ENCODE data around the gene ECSIT.
A peak's percentile ranks its signal among the peaks of the same experiment; 100 is the strongest.

The ECSIT gene

GRCh38 chr19:11555246-11555645 is 26.3 kb upstream of the ECSIT start:
- Histone ChIP-seq H4K91ac (ENCODE audit: low read length) (no peak overlapping the region), H3K9me3 (ENCODE audit: control insufficient read depth, low read length) (no peaks in the 10 kb centered on the region), H2BK12ac (ENCODE audit: low read length in 2 of 2) (no peak overlapping the region), H3K14ac (ENCODE audit: low read length in 2 of 2) (no peak overlapping the region), H3K23ac (ENCODE audit: low read length in 2 of 2) (no peak overlapping the region), H2AK5ac (ENCODE audit: low read length, severe bottlenecking) (no peak overlapping the region), H3K4me1 (ENCODE audit: control insufficient read depth, insufficient read depth, low read depth, low read length) (peaks cover 9% of the 10 kb centered on the region), H3K18ac (ENCODE audit: low read depth in 1 of 2, low read length in 2 of 2) (no peak overlapping the region), H2AFZ (ENCODE audit: low read depth, low read length) (no peak overlapping the region), H2BK15ac (ENCODE audit: low read depth, poor library complexity, severe bottlenecking) (no peak overlapping the region), H3K9ac (ENCODE audit: low read length) (no peak overlapping the region), H3K4me3 (ENCODE audit: insufficient read depth in 1 of 2, low read depth in 1 of 2, low read length in 2 of 2) (no peak overlapping the region), H3K27ac (ENCODE audit: low read length, poor library complexity, severe bottlenecking) (no peak overlapping the region), H4K8ac (ENCODE audit: low read length) (no peak overlapping the region), H3K4ac (ENCODE audit: low read depth in 1 of 2, low read length in 2 of 2) (no peak overlapping the region), H3K36me3 (ENCODE audit: control insufficient read depth in 1 of 2, insufficient read depth in 2 of 2, low read depth in 1 of 2, low read length in 2 of 2) (peaks cover 35 to 58% of the 10 kb centered on the region in 2 experiments), H2BK5ac (ENCODE audit: low read depth, low read length, poor library complexity, severe bottlenecking) (no peak overlapping the region), H2BK120ac (ENCODE audit: low read depth, low read length) (no peak overlapping the region), H3K79me1 (replicated peaks; ENCODE audit: low read length, poor library complexity, severe bottlenecking) (peaks cover 29% of the 10 kb centered on the region), H3K27me3 (ENCODE audit: control insufficient read depth in 1 of 2, insufficient read depth in 1 of 2, low read length in 2 of 2) (no peaks in the 10 kb centered on the region), H3K4me2 (ENCODE audit: low read length, poor library complexity, severe bottlenecking) (no peak overlapping the region)
- WGBS: 96% methylated on average over 6 of the region's 6 CpGs
- no peak for DNase-seq

GRCh38 chr19:11554160-11554559 is 25.2 kb upstream of the ECSIT start:
- H3K9ac ChIP-seq (ENCODE audit: low read length): no peak overlapping the region
- no peak overlapping the region for H2AK5ac ChIP-seq (ENCODE audit: low read length, severe bottlenecking)
- no peak overlapping the region for H2BK12ac ChIP-seq (ENCODE audit: low read length in 2 of 2)
- H3K14ac ChIP-seq (ENCODE audit: low read length in 2 of 2): no peak overlapping the region
- H3K79me1 ChIP-seq (replicated peaks; ENCODE audit: low read length, poor library complexity, severe bottlenecking): peaks cover 27% of the 10 kb centered on the region
- no peak overlapping the region for H2BK120ac ChIP-seq (ENCODE audit: low read depth, low read length)
- no peaks in the 10 kb centered on the region for H3K9me3 ChIP-seq (ENCODE audit: control insufficient read depth, low read length)
- no peak for DNase-seq
- H4K91ac ChIP-seq (ENCODE audit: low read length): no peak overlapping the region
- H3K18ac ChIP-seq (ENCODE audit: low read depth in 1 of 2, low read length in 2 of 2): no peak overlapping the region
- H3K4me1 ChIP-seq (ENCODE audit: control insufficient read depth, insufficient read depth, low read depth, low read length): peaks cover 9% of the 10 kb centered on the region
- no peak overlapping the region for H3K4me3 ChIP-seq (ENCODE audit: insufficient read depth in 1 of 2, low read depth in 1 of 2, low read length in 2 of 2)
- no peaks in the 10 kb centered on the region for H3K27me3 ChIP-seq (ENCODE audit: control insufficient read depth in 1 of 2, insufficient read depth in 1 of 2, low read length in 2 of 2)
- H3K4me2 ChIP-seq (ENCODE audit: low read length, poor library complexity, severe bottlenecking): no peak overlapping the region
- WGBS: 99% methylated on average over 11 of the region's 12 CpGs
- H2AFZ ChIP-seq (ENCODE audit: low read depth, low read length): no peak overlapping the region
- no peak overlapping the region for H3K27ac ChIP-seq (ENCODE audit: low read length, poor library complexity, severe bottlenecking)
- no peak overlapping the region for H3K4ac ChIP-seq (ENCODE audit: low read depth in 1 of 2, low read length in 2 of 2)
- no peak overlapping the region for H2BK5ac ChIP-seq (ENCODE audit: low read depth, low read length, poor library complexity, severe bottlenecking)
- H3K36me3 ChIP-seq (ENCODE audit: control insufficient read depth in 1 of 2, insufficient read depth in 2 of 2, low read depth in 1 of 2, low read length in 2 of 2): peaks cover 35 to 69% of the 10 kb centered on the region in 2 experiments
- H3K23ac ChIP-seq (ENCODE audit: low read length in 2 of 2): no peak overlapping the region
- no peak overlapping the region for H4K8ac ChIP-seq (ENCODE audit: low read length)
- no peak overlapping the region for H2BK15ac ChIP-seq (ENCODE audit: low read depth, poor library complexity, severe bottlenecking)

GRCh38 chr19:11552666-11553372 is 23.9 kb upstream of the ECSIT start:
- H3K9ac ChIP-seq (ENCODE audit: low read length): no peak overlapping the region
- no peak for DNase-seq
- no peak overlapping the region for H3K4me2 ChIP-seq (ENCODE audit: low read length, poor library complexity, severe bottlenecking)
- H3K79me1 ChIP-seq (replicated peaks; ENCODE audit: low read length, poor library complexity, severe bottlenecking): peaks cover 25% of the 10 kb centered on the region
- no peak overlapping the region for H4K8ac ChIP-seq (ENCODE audit: low read length)
- no peak overlapping the region for H3K18ac ChIP-seq (ENCODE audit: low read depth in 1 of 2, low read length in 2 of 2)
- H2AFZ ChIP-seq (ENCODE audit: low read depth, low read length): no peak overlapping the region
- 89% methylated on average over 19 of the region's 20 CpGs for WGBS
- no peak overlapping the region for H4K91ac ChIP-seq (ENCODE audit: low read length)
- no peak overlapping the region for H2BK15ac ChIP-seq (ENCODE audit: low read depth, poor library complexity, severe bottlenecking)
- no peaks in the 10 kb centered on the region for H3K9me3 ChIP-seq (ENCODE audit: control insufficient read depth, low read length)
- H2BK5ac ChIP-seq (ENCODE audit: low read depth, low read length, poor library complexity, severe bottlenecking): no peak overlapping the region
- no peak overlapping the region for H3K27ac ChIP-seq (ENCODE audit: low read length, poor library complexity, severe bottlenecking)
- H3K4me1 ChIP-seq (ENCODE audit: control insufficient read depth, insufficient read depth, low read depth, low read length): peaks cover 6% of the 10 kb centered on the region
- no peak overlapping the region for H3K23ac ChIP-seq (ENCODE audit: low read length in 2 of 2)
- H2AK5ac ChIP-seq (ENCODE audit: low read length, severe bottlenecking): no peak overlapping the region
- no peak overlapping the region for H2BK120ac ChIP-seq (ENCODE audit: low read depth, low read length)
- no peak overlapping the region for H3K4me3 ChIP-seq (ENCODE audit: insufficient read depth in 1 of 2, low read depth in 1 of 2, low read length in 2 of 2)
- H3K4ac ChIP-seq (ENCODE audit: low read depth in 1 of 2, low read length in 2 of 2): no peak overlapping the region
- H3K27me3 ChIP-seq (ENCODE audit: control insufficient read depth in 1 of 2, insufficient read depth in 1 of 2, low read length in 2 of 2): no peaks in the 10 kb centered on the region
- peaks cover 35 to 73% of the 10 kb centered on the region in 2 experiments for H3K36me3 ChIP-seq (ENCODE audit: control insufficient read depth in 1 of 2, insufficient read depth in 2 of 2, low read depth in 1 of 2, low read length in 2 of 2)
- H3K14ac ChIP-seq (ENCODE audit: low read length in 2 of 2): no peak overlapping the region
- no peak overlapping the region for H2BK12ac ChIP-seq (ENCODE audit: low read length in 2 of 2)

- no peak overlapping the region for H3K23ac ChIP-seq (ENCODE audit: low read length in 2 of 2)
- peaks cover 35 to 75% of the 10 kb centered on the region in 2 experiments for H3K36me3 ChIP-seq (ENCODE audit: control insufficient read depth in 1 of 2, insufficient read depth in 2 of 2, low read depth in 1 of 2, low read length in 2 of 2)
- no peak overlapping the region for H3K27ac ChIP-seq (ENCODE audit: low read length, poor library complexity, severe bottlenecking)
- H4K91ac ChIP-seq (ENCODE audit: low read length): no peak overlapping the region
- H3K9me3 ChIP-seq (ENCODE audit: control insufficient read depth, low read length): no peaks in the 10 kb centered on the region
- no peak overlapping the region for H3K9ac ChIP-seq (ENCODE audit: low read length)
- no peak overlapping the region for H2BK5ac ChIP-seq (ENCODE audit: low read depth, low read length, poor library complexity, severe bottlenecking)
- H2BK12ac ChIP-seq (ENCODE audit: low read length in 2 of 2): no peak overlapping the region
- H3K27me3 ChIP-seq (ENCODE audit: control insufficient read depth in 1 of 2, insufficient read depth in 1 of 2, low read length in 2 of 2): no peaks in the 10 kb centered on the region
- peak overlapping the region; percentile 53 for H4K8ac ChIP-seq (ENCODE audit: low read length)
- 88% methylated on average over 26 of the region's 26 CpGs for WGBS
- H2BK15ac ChIP-seq (ENCODE audit: low read depth, poor library complexity, severe bottlenecking): no peak overlapping the region
- no peak overlapping the region for H2BK120ac ChIP-seq (ENCODE audit: low read depth, low read length)
- no peak overlapping the region for H2AK5ac ChIP-seq (ENCODE audit: low read length, severe bottlenecking)
- H3K4me2 ChIP-seq (ENCODE audit: low read length, poor library complexity, severe bottlenecking): no peak overlapping the region
- H3K4ac ChIP-seq (ENCODE audit: low read depth in 1 of 2, low read length in 2 of 2): no peak overlapping the region
- no peak overlapping the region for H2AFZ ChIP-seq (ENCODE audit: low read depth, low read length)
- no peak overlapping the region for H3K18ac ChIP-seq (ENCODE audit: low read depth in 1 of 2, low read length in 2 of 2)
- no peaks in the 10 kb centered on the region for H3K4me1 ChIP-seq (ENCODE audit: control insufficient read depth, insufficient read depth, low read depth, low read length)
- no peak overlapping the region for H3K14ac ChIP-seq (ENCODE audit: low read length in 2 of 2)
- no peak for DNase-seq
- no peak overlapping the region for H3K4me3 ChIP-seq (ENCODE audit: insufficient read depth in 1 of 2, low read depth in 1 of 2, low read length in 2 of 2)
- H3K79me1 ChIP-seq (replicated peaks; ENCODE audit: low read length, poor library complexity, severe bottlenecking): peaks cover 22% of the 10 kb centered on the region
These were observed 22.8 kb upstream of the ECSIT start for GRCh38 chr19:11551603-11552235.

All from mesenchymal stem cell (in vitro differentiated cells and primary cell).